Measurements from ENCODE around the gene ULBP1.

DNA sequence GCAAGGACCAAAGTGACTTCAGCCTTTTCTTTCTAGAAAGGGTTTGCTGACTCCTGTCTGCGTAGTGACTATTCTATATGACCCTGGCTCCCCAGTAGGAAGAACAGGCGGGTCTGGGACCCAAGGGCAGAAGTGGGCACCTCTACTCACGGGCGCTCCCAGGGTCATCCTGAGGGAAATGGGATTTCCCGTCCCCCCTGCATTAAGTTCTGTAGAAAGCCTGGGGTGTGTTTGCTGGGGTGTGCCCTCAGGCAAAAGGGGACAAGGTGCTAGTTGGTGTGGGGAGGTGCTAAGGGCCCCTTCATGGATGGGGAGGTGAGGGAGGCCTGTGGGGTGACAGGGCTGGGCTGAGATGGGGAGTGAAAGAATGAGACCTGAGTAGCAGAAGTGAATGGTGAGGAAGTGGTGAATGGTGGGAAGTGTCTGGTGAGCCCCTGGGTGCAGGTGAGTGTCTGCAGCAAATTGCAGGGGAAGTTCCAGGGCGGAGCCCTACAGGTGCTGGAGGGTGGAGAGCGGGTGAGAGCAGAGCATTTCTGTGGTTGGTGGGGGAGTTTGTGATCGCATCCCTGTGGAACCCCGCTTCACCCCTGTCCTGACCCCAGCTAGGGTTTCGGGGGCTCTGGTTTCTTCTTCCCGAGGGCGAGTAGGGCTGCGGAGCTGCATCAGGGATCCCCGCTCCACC lies 40.5 kb downstream of the ULBP1 start:
- TF ChIP-seq EZH2 (IDR thresholded peaks at IDR 0.05), result no peak
- TF ChIP-seq POLR2AphosphoS5 (IDR thresholded peaks at IDR 0.05; ENCODE audit: borderline replicate concordance, low read depth, low read length), result no peak
- TF ChIP-seq FOXP2 (optimal IDR thresholded peaks at IDR 0.05; ENCODE audit: control extremely low read depth, extremely low read length, insufficient read depth), result no peak

Data from SK-N-MC (cell line).